GM19328 (cell line): ENCODE results near the gene TRAPPC2L.
A peak's percentile ranks its signal among the peaks of the same experiment; 100 is the strongest.

Experiments
- ATAC-seq: cut with Tn5 transposase; IDR thresholded peaks from one replicate; pipeline ENCODE4 v1.9.1; 2021; ENCODE audit warnings: mild to moderate bottlenecking, moderate library complexity; ENCODE audit not compliant: unreplicated experiment

TRAPPC2L gene, protein sequence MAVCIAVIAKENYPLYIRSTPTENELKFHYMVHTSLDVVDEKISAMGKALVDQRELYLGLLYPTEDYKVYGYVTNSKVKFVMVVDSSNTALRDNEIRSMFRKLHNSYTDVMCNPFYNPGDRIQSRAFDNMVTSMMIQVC

DNA sequence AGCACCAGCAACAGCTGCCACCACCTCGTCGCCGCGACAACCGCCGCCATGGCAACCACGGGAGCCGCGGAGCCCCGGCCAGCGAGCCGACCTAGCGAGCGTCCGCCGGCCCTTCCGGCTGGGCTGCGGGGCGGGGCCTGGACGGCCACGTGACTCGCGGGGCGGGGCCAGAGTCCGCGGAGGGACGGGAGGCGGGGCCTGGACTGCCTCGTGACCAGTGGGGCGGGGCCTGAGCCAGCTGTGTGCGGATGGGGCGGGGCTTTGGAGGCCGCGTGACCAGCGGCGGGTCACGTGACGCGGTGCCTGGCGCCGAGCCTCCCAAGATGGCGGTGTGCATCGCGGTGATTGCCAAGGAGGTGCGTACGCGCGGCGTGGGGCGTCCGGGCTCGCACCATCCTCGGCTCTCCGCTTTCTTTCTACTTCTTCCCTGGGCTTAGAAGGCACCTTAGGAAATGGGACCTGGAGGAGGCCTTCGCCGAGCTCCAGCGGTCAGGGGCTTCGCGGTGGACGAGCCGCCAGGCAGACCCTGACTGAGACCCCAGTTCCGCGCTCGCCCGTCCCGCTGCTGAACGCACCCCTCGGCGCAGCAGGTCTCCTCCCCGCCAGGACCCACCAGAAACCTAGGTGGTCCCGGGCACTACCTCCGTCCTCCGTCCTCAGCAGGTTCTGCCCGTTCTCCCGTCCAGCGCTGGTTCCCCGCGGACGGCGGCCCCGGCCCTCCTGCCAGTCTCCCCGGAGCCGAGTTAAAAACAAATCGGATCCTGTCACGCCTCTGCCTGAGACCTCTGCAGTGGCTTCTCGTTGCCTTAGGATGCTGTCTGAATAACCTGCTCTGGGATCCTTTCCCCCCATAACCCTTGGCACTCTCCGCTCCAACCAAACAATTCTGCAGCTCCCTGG is at the start of gene TRAPPC2L, which contains the start of gene GALNS:
Gene TRAPPC2L (plus strand): TSS at position 300 of the 900 bp plus-strand sequence. CDS start 24 bp downstream, at position 324.
Gene GALNS (minus strand): TSS at position 120 of the 900 bp plus-strand sequence. CDS start 70 bp downstream, at position 50.
- peak; percentile 82 for ATAC-seq

- no peak for ATAC-seq
Observed at GRCh38 chr16:88807142-88807625, 49.7 kb upstream of the TRAPPC2L start.

DNA sequence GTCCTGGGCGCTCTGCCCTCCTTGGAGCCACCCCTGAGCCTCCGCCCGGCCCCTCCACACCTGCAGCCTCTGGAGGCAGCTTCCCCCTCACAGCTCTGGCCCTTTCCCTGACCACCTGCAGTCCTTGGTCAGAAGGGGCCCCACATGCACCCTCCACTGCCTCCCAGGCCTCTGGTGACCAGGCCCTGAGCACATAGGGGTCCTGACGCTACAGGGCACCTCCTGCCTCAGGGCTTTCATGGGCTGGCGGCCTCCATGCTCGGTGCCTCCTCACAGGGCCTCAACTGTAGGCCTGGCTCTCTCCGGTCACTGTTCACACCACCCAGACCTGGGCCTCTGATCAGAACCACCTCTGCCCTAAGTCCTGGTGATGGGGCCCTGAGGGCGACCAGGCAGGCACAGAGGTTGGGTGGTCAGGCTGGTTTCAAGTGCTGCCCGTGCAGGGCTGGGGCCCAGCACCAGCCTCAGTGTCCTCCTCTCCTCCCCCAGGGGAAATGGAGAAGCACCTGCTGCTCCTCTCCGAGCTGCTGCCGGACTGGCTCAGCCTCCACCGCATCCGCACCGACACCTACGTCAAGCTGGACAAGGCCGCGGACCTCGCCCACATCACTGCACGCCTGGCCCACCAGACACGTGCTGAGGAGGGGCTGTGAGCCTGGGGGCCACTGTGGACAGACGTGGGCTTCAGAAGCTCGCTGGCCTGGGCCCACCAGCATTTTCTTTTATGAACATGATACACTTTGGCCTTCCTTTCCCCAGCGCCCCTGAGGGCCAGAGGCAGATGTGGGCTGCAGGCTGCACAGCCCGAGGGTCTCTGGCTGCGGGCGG is 49.1 kb upstream of the TRAPPC2L start:
- no peak for ATAC-seq

GRCh38 chr16:88809068-88809675 is 47.8 kb upstream of the TRAPPC2L start:
- ATAC-seq = no peak

- no peak for ATAC-seq
Observed at GRCh38 chr16:88809676-88810165, 47.2 kb upstream of the TRAPPC2L start.

- ATAC-seq = no peak
Observed at GRCh38 chr16:88810166-88810911, 46.6 kb upstream of the TRAPPC2L start.

GRCh38 chr16:88810912-88811768 is 45.8 kb upstream of the TRAPPC2L start:
- peak; percentile 44 for ATAC-seq

DNA sequence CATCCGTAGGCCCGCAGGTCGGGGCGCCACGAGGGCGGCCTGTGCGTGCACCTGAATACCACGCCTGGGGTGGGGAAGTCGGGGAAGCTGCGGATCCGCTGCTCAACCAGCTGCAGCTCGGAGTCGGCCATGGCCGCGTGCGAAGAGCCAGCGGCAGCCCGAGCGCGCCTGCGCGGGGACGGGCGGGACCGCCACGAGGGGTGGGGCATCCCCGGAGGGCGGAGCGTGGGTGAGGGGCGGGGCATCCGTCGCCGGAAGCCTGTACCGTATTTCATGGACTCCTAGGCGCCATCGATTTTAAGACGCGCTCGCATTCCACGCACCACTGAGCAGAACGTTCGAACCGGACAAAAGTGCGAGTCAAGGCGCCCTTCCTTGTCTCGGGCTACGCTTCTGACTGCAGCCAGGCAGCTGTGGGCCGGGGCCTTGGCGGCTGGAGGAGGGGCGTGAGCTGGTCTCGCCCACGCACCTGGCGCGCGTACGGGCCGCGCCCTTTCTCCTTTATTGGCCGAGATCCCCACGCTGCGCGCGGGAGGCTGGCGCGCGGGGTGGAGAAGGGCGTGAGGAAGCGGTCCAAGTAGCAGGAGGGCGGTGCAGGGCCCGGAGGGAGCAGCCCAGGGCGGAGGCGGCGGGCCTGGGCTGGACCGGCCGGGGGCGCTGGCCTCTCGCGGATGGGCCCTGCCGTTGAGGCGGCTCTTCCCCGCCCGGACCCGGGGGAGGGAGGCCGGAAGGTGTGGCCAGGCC is 45.0 kb upstream of the TRAPPC2L start, which contains the start of gene APRT:
Gene APRT (minus strand): TSS at position 160 of the 744 bp plus-strand sequence. CDS start 29 bp downstream, at position 131.
- peak; percentile 69 for ATAC-seq

DNA sequence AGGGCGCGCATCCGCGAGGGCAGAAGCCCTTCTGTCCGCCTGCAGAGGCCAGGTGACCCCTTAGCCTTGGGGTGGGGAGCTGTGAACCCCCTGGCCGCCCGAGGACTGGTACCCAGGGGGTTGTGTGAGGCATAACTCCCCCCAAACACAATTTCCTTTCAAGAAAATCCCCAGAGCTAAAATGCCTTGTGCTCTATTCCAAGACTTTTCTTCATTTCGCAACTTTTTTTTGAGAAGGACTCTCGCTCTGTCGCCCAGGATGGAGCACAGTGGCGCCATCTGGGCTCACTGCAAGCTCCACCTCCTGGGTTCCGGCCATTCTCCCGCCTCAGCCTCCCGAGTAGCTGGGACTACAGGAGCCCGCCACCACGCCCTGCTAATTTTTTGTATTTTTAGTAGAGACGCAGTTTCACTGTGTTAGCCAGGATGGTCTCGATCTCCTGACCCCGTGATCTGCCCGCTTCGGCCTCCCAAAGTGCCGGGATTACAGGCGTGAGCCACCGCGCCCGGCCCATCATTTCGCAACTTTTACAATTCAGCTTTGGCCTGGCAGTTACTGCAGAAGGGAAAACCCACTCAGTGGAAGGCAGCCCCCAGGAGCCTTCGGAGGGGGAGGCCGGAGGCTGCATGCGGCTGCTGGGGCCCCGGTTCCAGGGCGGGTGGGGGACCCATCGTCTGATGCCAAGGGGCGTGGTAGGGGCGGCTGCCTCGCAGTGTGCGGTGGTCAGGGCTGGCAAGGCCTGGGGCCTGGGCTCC is 44.2 kb upstream of the TRAPPC2L start:
- no peak for ATAC-seq

- no peak for ATAC-seq
Observed at GRCh38 chr16:88813269-88814143, 43.4 kb upstream of the TRAPPC2L start.

DNA sequence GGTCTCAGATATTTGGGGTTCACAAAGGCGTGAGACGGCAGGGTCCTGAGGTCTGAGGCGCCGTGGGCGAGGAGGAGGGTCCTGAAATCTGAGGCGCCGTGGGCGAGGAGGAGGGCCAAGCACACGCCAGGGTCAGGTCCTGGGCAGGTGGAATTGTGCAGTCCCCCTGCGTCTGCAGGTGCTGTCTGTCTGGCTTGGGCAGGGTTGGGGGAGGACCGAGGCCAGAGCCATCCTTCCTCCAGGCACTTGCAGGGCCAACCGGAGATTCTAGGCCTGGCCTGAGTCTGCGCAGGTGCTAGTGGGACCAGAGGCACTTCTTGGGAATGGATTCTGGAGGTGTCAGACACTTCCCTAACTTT is 42.8 kb upstream of the TRAPPC2L start:
- no peak for ATAC-seq

DNA sequence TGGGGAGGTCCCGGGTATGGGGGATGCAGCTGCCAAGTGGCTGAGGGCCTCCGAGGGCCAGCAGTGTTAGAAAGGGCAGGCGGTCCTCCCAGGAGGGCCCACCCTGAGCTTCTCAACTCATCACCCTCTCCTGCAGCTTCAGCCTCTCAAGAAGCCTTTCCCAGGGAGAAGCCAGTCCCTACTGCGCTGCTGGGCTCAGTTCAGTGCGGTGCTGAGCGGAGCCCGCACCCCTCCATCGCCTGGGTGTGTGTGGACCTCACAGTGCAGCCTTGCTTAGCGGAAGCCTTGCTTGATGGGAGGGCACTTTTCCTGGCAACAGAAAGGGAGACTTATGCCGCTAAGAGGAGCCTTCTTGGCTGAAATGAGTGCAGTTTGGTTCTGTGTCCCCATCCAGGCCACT is 41.7 kb upstream of the TRAPPC2L start:
- no peak for ATAC-seq

GRCh38 chr16:88815901-88816589 is 40.9 kb upstream of the TRAPPC2L start:
- ATAC-seq = no peak

GRCh38 chr16:88816736-88817535 is 40.0 kb upstream of the TRAPPC2L start:
- ATAC-seq = no peak
